ENCODE results near the gene INO80B. TPM values are rescaled to one million over a fixed set of nuclear protein-coding genes. Genes with fewer than 3 reads are reported as not detected.

Gene INO80B
- total RNA-seq, 4 donors from 2014 or later = 5.4 to 41.9 (median 20.3) TPM

- H3K4me3 ChIP-seq = no peak overlapping the region
- H3K4me1 ChIP-seq = peaks cover 17 to 26% (median 17%) of the 10 kb centered on the region in 3 donors
- H3K27me3 ChIP-seq = no peaks in the 10 kb centered on the region
- no peak for TF ChIP-seq CTCF (IDR thresholded peaks at IDR 0.05)
- no peak for TF ChIP-seq POLR2A (IDR thresholded peaks at IDR 0.05)
- no peak for DNase-seq
- H3K27ac ChIP-seq = no peak overlapping the region
- 96 to 100% methylated on average over 1 to 2 of the region's 2 CpGs for WGBS, 2 donors
- intact Hi-C loops (cut with DNase I) = loop anchor here (10.0 kb wide), 1 partner anchor 99 kb away; no protein-coding TSS in a partner anchor
- peaks cover 9 to 62% (median 9%) of the 10 kb centered on the region in 3 donors for H3K36me3 ChIP-seq
- no peaks in the 10 kb centered on the region for H3K9me3 ChIP-seq
These were observed 31.3 kb downstream of the INO80B start for GRCh38 chr2:74486141-74486540.

GRCh38 chr2:74488643-74489481 lies 34.0 kb downstream of the INO80B start:
- Histone ChIP-seq H3K36me3 (peaks cover 20 to 87% (median 21%) of the 10 kb centered on the region in 3 donors), H3K9me3 (no peaks in the 10 kb centered on the region), H3K4me3 (no peak overlapping the region), H3K27ac (no peak overlapping the region), H3K27me3 (no peaks in the 10 kb centered on the region), H3K4me1 (peaks cover under 1 to 8% (median 2%) of the 10 kb centered on the region in 3 donors)
- TF ChIP-seq CTCF (IDR thresholded peaks at IDR 0.05) (no peak), POLR2A (IDR thresholded peaks at IDR 0.05) (no peak)
- WGBS, 2 donors = 81 to 86% methylated on average over 9 of the region's 9 CpGs
- intact Hi-C loops (cut with DNase I) = loop anchor here (10.0 kb wide), 1 partner anchor 96 kb away; no protein-coding TSS in a partner anchor
- no peak for DNase-seq

- peaks cover 20 to 94% (median 21%) of the 10 kb centered on the region in 3 donors for H3K36me3 ChIP-seq
- H3K9me3 ChIP-seq = no peaks in the 10 kb centered on the region
- TF ChIP-seq CTCF (IDR thresholded peaks at IDR 0.05) = no peak
- no peak for TF ChIP-seq POLR2A (IDR thresholded peaks at IDR 0.05)
- DNase-seq = no peak
- no peaks in the 10 kb centered on the region for H3K27me3 ChIP-seq
- intact Hi-C loops (cut with DNase I) = loop anchor here (10.0 kb wide), 1 partner anchor 95 kb away; no protein-coding TSS in a partner anchor
- no peak overlapping the region for H3K4me3 ChIP-seq
- 93% methylated on average over 4 to 6 of the region's 9 CpGs for WGBS, 2 donors
- H3K27ac ChIP-seq = no peak overlapping the region
- no peaks in the 10 kb centered on the region for H3K4me1 ChIP-seq
These were observed 35.0 kb downstream of the INO80B start for GRCh38 chr2:74489906-74490305.

- no peak overlapping the region for H3K27ac ChIP-seq
- peaks cover 0 to 5% (median 0%) of the 10 kb centered on the region in 4 donors for H3K27me3 ChIP-seq
- 88 to 92% methylated on average over 5 to 8 of the region's 12 CpGs for WGBS, 2 donors
- H3K4me1 ChIP-seq = no peaks in the 10 kb centered on the region
- H3K9me3 ChIP-seq = no peaks in the 10 kb centered on the region
- intact Hi-C loops (cut with DNase I) = no loop called here
- TF ChIP-seq POLR2A (IDR thresholded peaks at IDR 0.05) (no peak), CTCF (IDR thresholded peaks at IDR 0.05) (no peak)
- no peak overlapping the region for H3K4me3 ChIP-seq
- H3K36me3 ChIP-seq = peaks cover 20 to 75% (median 21%) of the 10 kb centered on the region in 3 donors
- DNase-seq = no peak
These were observed 37.0 kb downstream of the INO80B start for GRCh38 chr2:74491648-74492544.
